ENCODE results near the gene PPP4C.

PPP4C gene

DNA sequence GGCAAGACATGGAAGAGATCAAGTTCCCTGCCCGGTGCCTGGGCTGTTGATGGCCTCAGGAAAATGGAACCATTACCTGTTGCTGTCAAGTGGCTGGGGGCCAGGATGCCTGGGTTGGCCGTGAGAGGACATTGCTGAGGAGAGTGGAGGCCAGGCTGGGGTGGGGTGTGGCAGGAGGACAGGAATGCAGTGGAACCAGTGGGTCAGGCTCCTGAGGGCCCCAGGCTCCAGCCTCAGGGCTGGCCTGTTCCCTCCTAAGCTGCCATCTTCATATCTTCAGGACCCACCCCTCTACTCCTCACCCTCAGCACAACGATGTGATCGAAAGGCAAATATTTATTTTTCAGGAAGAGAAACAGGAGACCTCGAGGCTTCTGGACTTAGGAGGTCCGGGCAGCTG, 28.7 kb downstream of the PPP4C start:
- DNase-seq (ENCODE audit: low spot score) (no peak), ATAC-seq (ENCODE audit: low read depth) (no peak)
- Histone ChIP-seq H3K9me3 (ENCODE audit: severe bottlenecking) (no peaks in the 10 kb centered on the region), H3K27ac (ENCODE audit: poor library complexity, severe bottlenecking) (no peak overlapping the region), H3K36me3 (ENCODE audit: low read depth) (peaks cover 8% of the 10 kb centered on the region; the same call in 1 of the 2 replicates), H3K4me3 (ENCODE audit: severe bottlenecking) (no peak overlapping the region), H3K27me3 (ENCODE audit: insufficient read depth, poor library complexity, severe bottlenecking) (no peaks in the 10 kb centered on the region), H3K4me1 (ENCODE audit: insufficient read depth, poor library complexity, severe bottlenecking) (peaks cover 3% of the 10 kb centered on the region)
- TF ChIP-seq, protein P1, sequence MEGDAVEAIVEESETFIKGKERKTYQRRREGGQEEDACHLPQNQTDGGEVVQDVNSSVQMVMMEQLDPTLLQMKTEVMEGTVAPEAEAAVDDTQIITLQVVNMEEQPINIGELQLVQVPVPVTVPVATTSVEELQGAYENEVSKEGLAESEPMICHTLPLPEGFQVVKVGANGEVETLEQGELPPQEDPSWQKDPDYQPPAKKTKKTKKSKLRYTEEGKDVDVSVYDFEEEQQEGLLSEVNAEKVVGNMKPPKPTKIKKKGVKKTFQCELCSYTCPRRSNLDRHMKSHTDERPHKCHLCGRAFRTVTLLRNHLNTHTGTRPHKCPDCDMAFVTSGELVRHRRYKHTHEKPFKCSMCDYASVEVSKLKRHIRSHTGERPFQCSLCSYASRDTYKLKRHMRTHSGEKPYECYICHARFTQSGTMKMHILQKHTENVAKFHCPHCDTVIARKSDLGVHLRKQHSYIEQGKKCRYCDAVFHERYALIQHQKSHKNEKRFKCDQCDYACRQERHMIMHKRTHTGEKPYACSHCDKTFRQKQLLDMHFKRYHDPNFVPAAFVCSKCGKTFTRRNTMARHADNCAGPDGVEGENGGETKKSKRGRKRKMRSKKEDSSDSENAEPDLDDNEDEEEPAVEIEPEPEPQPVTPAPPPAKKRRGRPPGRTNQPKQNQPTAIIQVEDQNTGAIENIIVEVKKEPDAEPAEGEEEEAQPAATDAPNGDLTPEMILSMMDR (IDR thresholded peaks at IDR 0.05; ENCODE audit: poor library complexity, severe bottlenecking): no peak

DNA sequence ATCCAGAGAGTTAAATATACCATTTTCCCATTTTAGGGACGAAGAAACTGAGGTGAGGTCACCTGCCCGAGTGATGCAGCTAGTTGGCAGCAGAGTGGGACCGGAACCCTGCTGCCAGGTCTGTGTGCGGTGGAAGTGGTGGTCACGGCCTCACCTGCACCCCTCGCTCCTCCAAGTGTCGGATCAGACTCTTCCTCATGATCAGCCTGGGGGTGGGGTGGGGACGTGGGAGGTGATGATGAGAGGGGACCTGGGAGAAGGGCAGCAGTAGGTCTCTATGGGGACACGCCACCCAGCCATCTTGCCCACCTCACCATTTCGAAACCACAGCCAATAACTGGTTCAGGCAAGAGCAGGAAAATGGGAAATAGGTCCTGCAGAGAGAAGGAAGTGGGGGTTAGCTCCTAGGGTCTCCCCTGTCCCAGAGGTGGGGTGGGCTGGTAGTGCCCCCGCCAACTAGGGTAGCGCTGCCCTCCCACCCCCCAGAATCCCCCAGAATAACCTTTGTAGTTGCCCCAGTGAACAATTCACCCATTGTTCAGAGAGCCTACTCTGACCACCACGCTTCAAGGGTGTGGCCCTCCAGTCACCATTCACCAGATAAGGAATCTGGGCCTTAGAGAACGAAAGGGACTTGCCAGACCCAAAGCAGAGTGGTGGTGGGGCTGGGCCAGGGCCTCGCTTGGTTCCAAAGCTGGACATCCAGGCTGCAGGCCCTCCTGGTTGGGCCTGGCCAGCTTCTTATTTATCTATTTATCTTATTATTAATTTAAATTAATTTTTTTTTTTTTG, 32.5 kb downstream of the PPP4C start:
- TF ChIP-seq, protein P1 (IDR thresholded peaks at IDR 0.05; ENCODE audit: poor library complexity, severe bottlenecking): no peak
- Histone ChIP-seq H3K27me3 (ENCODE audit: insufficient read depth, poor library complexity, severe bottlenecking) (no peaks in the 10 kb centered on the region), H3K9me3 (ENCODE audit: severe bottlenecking) (no peaks in the 10 kb centered on the region), H3K4me3 (ENCODE audit: severe bottlenecking) (no peak overlapping the region), H3K4me1 (ENCODE audit: insufficient read depth, poor library complexity, severe bottlenecking) (peaks cover 6% of the 10 kb centered on the region), H3K36me3 (ENCODE audit: low read depth) (peaks cover 14% of the 10 kb centered on the region; the same call in 1 of the 2 replicates), H3K27ac (ENCODE audit: poor library complexity, severe bottlenecking) (no peak overlapping the region)
- ATAC-seq (ENCODE audit: low read depth): no peak
- DNase-seq (ENCODE audit: low spot score): no peak

DNA sequence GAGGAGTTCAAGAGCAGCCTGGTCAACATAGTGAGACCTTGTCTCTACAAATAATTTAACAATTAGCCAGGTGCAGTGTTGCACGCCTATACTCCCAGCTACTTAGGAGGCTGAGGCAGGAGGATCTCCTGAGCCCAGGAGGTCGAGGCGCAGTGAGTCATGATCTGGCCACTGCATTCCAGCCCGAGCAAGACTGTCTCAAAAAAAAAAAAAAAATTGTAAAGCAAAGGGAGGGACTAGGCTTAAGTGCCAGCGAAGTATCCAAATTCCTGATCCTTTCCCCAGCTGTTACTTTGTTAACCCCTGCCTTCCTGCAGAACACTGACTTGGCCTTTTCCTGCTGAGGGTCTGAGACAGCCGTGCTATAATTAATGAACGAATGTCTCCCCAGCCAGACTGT, 34.9 kb downstream of the PPP4C start:
- ATAC-seq (ENCODE audit: low read depth) (no peak), DNase-seq (ENCODE audit: low spot score) (no peak)
- peaks cover 14% of the 10 kb centered on the region; the same call in 1 of the 2 replicates for H3K36me3 ChIP-seq (ENCODE audit: low read depth)

DNA sequence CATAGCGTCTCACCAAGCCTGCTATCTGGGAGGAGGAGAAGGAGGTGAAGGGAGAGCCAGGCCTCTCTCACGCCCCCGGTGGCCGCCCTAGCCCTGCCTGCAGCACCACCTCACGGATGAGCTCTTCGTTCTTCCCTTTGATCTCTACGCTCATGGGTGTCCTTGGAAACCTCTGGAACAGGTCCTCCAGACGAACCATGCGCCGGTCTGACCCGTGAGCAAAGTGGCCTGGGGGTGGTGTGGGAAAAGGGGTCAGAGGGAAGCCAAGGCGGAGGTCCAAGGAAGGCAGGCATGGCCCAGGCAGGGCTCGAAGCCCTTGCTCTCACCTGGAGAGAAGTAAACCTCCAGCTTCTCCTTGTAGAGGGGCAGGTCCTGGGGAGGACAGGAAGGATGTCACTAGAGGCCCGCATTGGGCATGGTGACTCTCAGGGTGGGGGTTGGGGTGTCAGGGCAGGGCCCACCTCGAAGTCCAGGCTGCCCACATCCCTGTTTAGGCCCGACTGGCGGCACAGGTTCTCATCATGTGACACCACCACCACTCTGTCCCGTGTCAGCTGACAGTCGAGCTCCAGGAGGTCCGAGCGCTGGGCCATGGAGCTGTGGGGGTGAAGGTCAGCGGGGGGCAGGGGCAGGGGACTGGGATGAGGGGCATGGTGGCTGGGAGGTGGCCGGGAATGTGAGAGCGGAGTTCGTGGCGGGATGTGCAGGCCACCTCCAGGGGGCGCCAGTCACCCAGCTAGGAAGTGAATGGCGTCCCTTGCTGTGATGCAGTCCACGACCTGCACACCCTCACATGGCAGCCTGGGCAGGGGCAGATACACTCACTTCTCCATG, 36.6 kb downstream of the PPP4C start:
- DNase-seq (ENCODE audit: low spot score) (peak; percentile 59), ATAC-seq (ENCODE audit: low read depth) (peak; percentile 7; the same call in 2 of the 3 replicates)
- Histone ChIP-seq H3K36me3 (ENCODE audit: low read depth) (peaks cover 15% of the 10 kb centered on the region), H3K9me3 (ENCODE audit: severe bottlenecking) (no peaks in the 10 kb centered on the region), H3K27ac (ENCODE audit: poor library complexity, severe bottlenecking) (no peak overlapping the region), H3K27me3 (ENCODE audit: insufficient read depth, poor library complexity, severe bottlenecking) (no peaks in the 10 kb centered on the region), H3K4me3 (ENCODE audit: severe bottlenecking) (no peak overlapping the region), H3K4me1 (ENCODE audit: insufficient read depth, poor library complexity, severe bottlenecking) (peaks cover 9% of the 10 kb centered on the region)
- TF ChIP-seq, protein P1 (IDR thresholded peaks at IDR 0.05; ENCODE audit: poor library complexity, severe bottlenecking): peak; percentile 76

More for the DNA sequence above, 34.9 kb downstream of the PPP4C start:
- H3K27me3 ChIP-seq (ENCODE audit: insufficient read depth, poor library complexity, severe bottlenecking): no peaks in the 10 kb centered on the region
- no peaks in the 10 kb centered on the region for H3K9me3 ChIP-seq (ENCODE audit: severe bottlenecking)
- peaks cover 9% of the 10 kb centered on the region for H3K4me1 ChIP-seq (ENCODE audit: insufficient read depth, poor library complexity, severe bottlenecking)
- no peak overlapping the region for H3K27ac ChIP-seq (ENCODE audit: poor library complexity, severe bottlenecking)
- no peak overlapping the region for H3K4me3 ChIP-seq (ENCODE audit: severe bottlenecking)
- TF ChIP-seq, protein P1 (IDR thresholded peaks at IDR 0.05; ENCODE audit: poor library complexity, severe bottlenecking): no peak

Data from RWPE2 (cell line).